Heart right ventricle (tissue), 16 donors: ENCODE measurements around the gene DNAH10. TPM values are rescaled to one million over a fixed set of nuclear protein-coding genes. Genes with fewer than 3 reads are reported as not detected.
A peak's percentile ranks its signal among the peaks of the same experiment; 100 is the strongest.

Source experiments
- ATAC-seq, 8 donors: fragments of 200-7000 bp; cut with Tn5 transposase; one replicate each; pipeline ENCODE4 v1.9.1; 2020; ENCODE audit warnings: mild to moderate bottlenecking in 8 of 8, moderate library complexity in 8 of 8, moderate number of reproducible peaks in 1 of 8
- DNase-seq, 2 donors: peaks; one replicate each; pipeline ENCODE4 v3.0.0-alpha.2; 2020
- H3K27ac ChIP-seq, 10 donors: fragments of 200-600 bp; sonication (generic) in 2 of 10; one replicate each; pipeline versions ENCODE4 v1.5.0 to v1.8.0; 2020 to 2022; ENCODE audit warnings: mild to moderate bottlenecking in 3 of 10
- H3K27me3 ChIP-seq, 7 donors: fragments of 200-600 bp; one replicate each; pipeline ENCODE4 v1.8.0; 2021 to 2022; ENCODE audit warnings: mild to moderate bottlenecking in 2 of 7
- H3K36me3 ChIP-seq, 9 donors: fragments of 200-600 bp; sonication (generic) in 1 of 9; one replicate each; pipeline versions ENCODE4 v1.5.0 to v1.8.0; 2020 to 2022; ENCODE audit warnings: mild to moderate bottlenecking in 2 of 9
- H3K4me1 ChIP-seq, 9 donors: fragments of 200-600 bp; sonication (generic) in 1 of 9; one replicate each; pipeline versions ENCODE4 v1.5.0 to v1.8.0; 2020 to 2022; ENCODE audit warnings: mild to moderate bottlenecking in 4 of 9
- H3K4me3 ChIP-seq, 10 donors: fragments of 200-600 bp; sonication (generic) in 2 of 10; one replicate each; pipeline versions ENCODE4 v1.5.0 to v1.8.0; 2020 to 2022; ENCODE audit warnings: mild to moderate bottlenecking in 7 of 10, moderate library complexity in 2 of 10
- H3K9me3 ChIP-seq, 11 donors: fragments of 200-600 bp in 10 of 11; sonication (generic) in 2 of 11; one replicate each; pipeline versions ENCODE4 v1.5.0 to v1.8.0; 2013 to 2022; ENCODE audit warnings: mild to moderate bottlenecking in 2 of 11, control low read depth in 1 of 11, moderate library complexity in 1 of 11
- CTCF ChIP-seq, 9 donors: fragments of 200-600 bp; sonication (generic) in 2 of 9; IDR thresholded peaks; one replicate each; pipeline versions ENCODE4 v1.5.0 to v1.8.0; 2021 to 2022; ENCODE audit warnings: antibody characterized with exemption in 9 of 9, mild to moderate bottlenecking in 5 of 9, moderate library complexity in 1 of 9
- WGBS, 2 donors: extraction: QIAGEN DNeasy Blood & Tissue Kit; methylation state at CpG; one replicate each; pipeline ENCODE4 v1.1.7; 2013; ENCODE audit warnings: inconsistent platforms in 1 of 2; 5-methylcytosine and 5-hydroxymethylcytosine counted together
- intact Hi-C, 10 donors: fragments of 100-400 bp; cut with DNase I; formaldehyde crosslinking; loops; one replicate each; pipeline versions ENCODE4 v1.11.1 to v1.14.2; 2022
- polyA plus RNA-seq, 2 donors: library from polyadenylated mRNA; stranded (reverse); fragments of 200-250 nt; gene quantifications; one replicate each; pipeline ENCODE4 v1.2.3, GENCODE V29; 2013
- total RNA-seq, 10 donors: library from RNA; stranded (reverse); fragmentation: NEBNext Ultra II Directional in 3 of 10; extraction: Animal tissue kit (Norgen Biotek cat#: 25700) in 3 of 10; gene quantifications; one replicate each; pipeline versions ENCODE4 v1.2.1 to v1.2.4, GENCODE V29; 2021 to 2023
- donor health status: Arrhythmogenic right ventricular cardiomyopathy.
- donor health status: ischemic (EF 13 %, LVEDD 7.1; RV severe dilation, severe dysfunction).
- donor health status: healthy with polysubstance abuse.
- donor health status: DM: no; HTN: yes; CAD: no.
- donor health status: DM: no; HTN: no; CAD: no.
- donor health status: ischemic (EF 25% LVEDD 6.9; RV normal size, moderate dysfunction).
- donor health status: ischemic (EF 25% LVEDD 5.7; RV mildly dilated, moderate dysfunction).
- donor health status: healthy.
- donor health status: DM: yes; HTN: yes; CAD: no.
- donor health status: Ischemic cardiomyopathy.
- donor health status: ischemic (EF 35%, LVEDD 5.7; RV mildly dilated, moderate dysfunction).
- donor health status: nonischemic (EF 11% LVEDD 7.7; RV severe dilation, severe dysfunction).
- donor health status: DM: yes; HTN: yes; CAD: no.
- donor health status: PGD.
- donor health status: ischemic (EF 29% LVEDD 5.4; RV normal size, mild dysfunction).
- donor health status: nonischemic (EF 23%, LVEDD 6.1; RV moderate dilation, normal function).

DNAH10 gene
- total and polyA plus RNA-seq, 12 donors = 0.05 to 0.60 (median 0.09) TPM; not detected in 3

- WGBS, 2 donors = 89 to 90% methylated on average over 9 of the region's 9 CpGs
- no peak overlapping the region for H3K4me3 ChIP-seq
- ATAC-seq = no peak
- H3K9me3 ChIP-seq = no peaks in the 10 kb centered on the region
- intact Hi-C loops = no loop called here
- H3K27ac ChIP-seq = no peak overlapping the region
- no peak for TF ChIP-seq CTCF (IDR thresholded peaks at IDR 0.05)
- peaks cover 0 to 4% (median 0%) of the 10 kb centered on the region in 9 donors for H3K4me1 ChIP-seq
- H3K27me3 ChIP-seq = peaks cover 0 to 8% (median 0%) of the 10 kb centered on the region in 7 donors
- no peak for DNase-seq
- peaks cover 0 to 8% (median 0%) of the 10 kb centered on the region in 9 donors for H3K36me3 ChIP-seq
Measured at GRCh38 chr12:123929946-123930583, 168.0 kb downstream of the DNAH10 start.

- Histone ChIP-seq H3K27me3 (peaks cover 0 to 5% (median 0%) of the 10 kb centered on the region in 7 donors), H3K36me3 (peaks cover 0 to 25% (median 5%) of the 10 kb centered on the region in 9 donors), H3K9me3 (no peaks in the 10 kb centered on the region), H3K27ac (no peak overlapping the region), H3K4me3 (no peak overlapping the region), H3K4me1 (peaks cover 0 to 4% (median 0%) of the 10 kb centered on the region in 9 donors)
- DNase-seq (no peak), ATAC-seq (no peak)
- TF ChIP-seq CTCF (IDR thresholded peaks at IDR 0.05) = no peak
- intact Hi-C loops = no loop called here
- 81 to 88% methylated on average over 14 of the region's 14 CpGs for WGBS, 2 donors
Measured at GRCh38 chr12:123931686-123932321, 169.7 kb downstream of the DNAH10 start.

- no peak for TF ChIP-seq CTCF (IDR thresholded peaks at IDR 0.05)
- Histone ChIP-seq H3K27me3 (peaks cover 0 to 2% (median 0%) of the 10 kb centered on the region in 7 donors), H3K4me1 (peaks cover 0 to 4% (median 0%) of the 10 kb centered on the region in 9 donors), H3K9me3 (no peaks in the 10 kb centered on the region), H3K4me3 (no peak overlapping the region), H3K36me3 (peaks cover 0 to 39% (median 11%) of the 10 kb centered on the region in 9 donors), H3K27ac (no peak overlapping the region)
- WGBS, 2 donors = 91 to 94% methylated on average over 14 of the region's 14 CpGs
- intact Hi-C loops = no loop called here
- ATAC-seq (no peak), DNase-seq (no peak)
Measured at GRCh38 chr12:123933214-123933613, 171.1 kb downstream of the DNAH10 start.

- peaks cover 0 to 2% (median 0%) of the 10 kb centered on the region in 7 donors for H3K27me3 ChIP-seq
- H3K4me1 ChIP-seq = peaks cover 0 to 8% (median 0%) of the 10 kb centered on the region in 9 donors
- peaks cover 0 to 41% (median 11%) of the 10 kb centered on the region in 9 donors for H3K36me3 ChIP-seq
- intact Hi-C loops = no loop called here
- DNase-seq = no peak
- no peak for TF ChIP-seq CTCF (IDR thresholded peaks at IDR 0.05)
- no peak overlapping the region for H3K27ac ChIP-seq
- WGBS, 2 donors = 86% methylated on average over 11 of the region's 11 CpGs
- peak in 1 of 8 donors; percentile 25 for ATAC-seq
- no peaks in the 10 kb centered on the region for H3K9me3 ChIP-seq
- no peak overlapping the region for H3K4me3 ChIP-seq
Measured at GRCh38 chr12:123934016-123934620, 172.0 kb downstream of the DNAH10 start.
